Upper lobe of left lung (tissue), 6 donors: Measurements from ENCODE around the gene STARD8. TPM values are rescaled to one million over a fixed set of nuclear protein-coding genes. Genes with fewer than 3 reads are reported as not detected.
A peak's percentile ranks its signal among the peaks of the same experiment; 100 is the strongest.

Experiments used
- ATAC-seq, 2 donors: fragments of 200-7000 bp; cut with Tn5 transposase; one replicate each; pipeline ENCODE4 v1.9.1; 2022; ENCODE audit warnings: mild to moderate bottlenecking in 2 of 2, moderate library complexity in 2 of 2; ENCODE audit not compliant: low FRiP score in 2 of 2
- DNase-seq, 2 donors: peaks; one replicate each; pipeline ENCODE4 v3.0.0-alpha.2; 2019 to 2020
- H3K27ac ChIP-seq, 4 donors: fragments of 200-600 bp; sonication (generic); one replicate each; pipeline ENCODE4 v1.5.1; 2016 to 2019
- H3K27me3 ChIP-seq, 4 donors: fragments of 200-600 bp; sonication (generic); one replicate each; pipeline ENCODE4 v1.5.1; 2017 to 2019
- H3K36me3 ChIP-seq, 4 donors: fragments of 200-600 bp; sonication (generic); one replicate each; pipeline ENCODE4 v1.5.1; 2016 to 2019
- H3K4me1 ChIP-seq, 4 donors: fragments of 200-600 bp; sonication (generic); one replicate each; pipeline ENCODE4 v1.5.1; 2018 to 2019
- H3K4me3 ChIP-seq, 4 donors: fragments of 200-600 bp; sonication (generic); one replicate each; pipeline ENCODE4 v1.5.1; 2017 to 2019; ENCODE audit warnings: mild to moderate bottlenecking in 2 of 4, moderate library complexity in 1 of 4
- H3K9me3 ChIP-seq, 4 donors: fragments of 200-600 bp; sonication (generic); one replicate each; pipeline ENCODE4 v1.5.1; 2018 to 2019
- CTCF ChIP-seq, 6 experiments: fragments of 450-650 bp in 4 of 6; fragments of 200-600 bp in 2 of 6; sonication (generic) in 2 of 6; IDR thresholded peaks; one replicate each; pipeline ENCODE4 v1.5.1; 2016 to 2019; ENCODE audit warnings: antibody characterized with exemption in 6 of 6
- EP300 ChIP-seq, 4 donors: sonication (generic); formaldehyde crosslinking; IDR thresholded peaks; one replicate each; pipeline ENCODE4 v1.5.1; 2017; ENCODE audit warnings: antibody characterized with exemption in 4 of 4, control low read depth in 2 of 4
- POLR2A ChIP-seq, 4 donors: fragments of 450-650 bp; IDR thresholded peaks; one replicate each; pipeline ENCODE4 v1.5.1; 2016 to 2017; ENCODE audit warnings: antibody characterized with exemption in 4 of 4, mild to moderate bottlenecking in 2 of 4
- POLR2AphosphoS5 ChIP-seq, 2 donors: sonication (generic); formaldehyde crosslinking; IDR thresholded peaks; one replicate each; pipeline ENCODE4 v1.5.1; 2017; ENCODE audit warnings: antibody characterized with exemption in 2 of 2
- WGBS, 2 donors: methylation state at CpG; one replicate each; pipeline ENCODE4 v1.1.5; 2017 to 2018; 5-methylcytosine and 5-hydroxymethylcytosine counted together
- total RNA-seq, 6 donors: library from RNA; depleted of rRNA in 4 of 6; stranded (reverse); fragments of >200 nt in 4 of 6; gene quantifications; one replicate each; pipeline versions ENCODE4 v1.1.0 to v1.2.1, GENCODE V29; 2016 to 2021
- donor health status: DM: no; HTN: no; CAD: no; lungs with moderate emphysema.
- donor health status: DM: no; HTN: yes; CAD: no; lungs with severe emphysema.

The STARD8 gene
- total RNA-seq, 6 donors from 2014 or later: 13.9 to 43.1 (median 25.8) TPM

GRCh38 chrX:68691921-68692320 lies 44.5 kb downstream of the STARD8 start:
- ATAC-seq (no peak), DNase-seq (no peak)
- Histone ChIP-seq H3K27ac (peak overlapping the region in 3 of 4 donors; percentile 61 to 91 (median 86)), H3K36me3 (no peaks in the 10 kb centered on the region), H3K9me3 (no peaks in the 10 kb centered on the region), H3K27me3 (no peaks in the 10 kb centered on the region), H3K4me3 (no peak overlapping the region), H3K4me1 (peaks cover 0 to 19% (median 10%) of the 10 kb centered on the region in 4 donors)
- WGBS, 2 donors: 40 to 82% methylated on average over 1 to 2 of the region's 2 CpGs
- TF ChIP-seq POLR2AphosphoS5 (IDR thresholded peaks at IDR 0.05): peak in 1 of 2 donors; percentile 32
- TF ChIP-seq POLR2A (IDR thresholded peaks at IDR 0.05): no peak
- no peak for TF ChIP-seq EP300 (IDR thresholded peaks at IDR 0.05)
- TF ChIP-seq CTCF (IDR thresholded peaks at IDR 0.05): no peak

GRCh38 chrX:68692651-68693050 lies 45.2 kb downstream of the STARD8 start:
- no peaks in the 10 kb centered on the region for H3K9me3 ChIP-seq
- no peaks in the 10 kb centered on the region for H3K36me3 ChIP-seq
- DNase-seq: no peak
- ATAC-seq: no peak
- peak overlapping the region in 3 of 4 donors; percentile 61 to 91 (median 86) for H3K27ac ChIP-seq
- peaks cover 0 to 20% (median 6%) of the 10 kb centered on the region in 4 donors for H3K4me1 ChIP-seq
- peak overlapping the region in 2 of 4 donors; percentile 58 to 66 for H3K4me3 ChIP-seq
- no peaks in the 10 kb centered on the region for H3K27me3 ChIP-seq
- TF ChIP-seq EP300 (IDR thresholded peaks at IDR 0.05) (no peak), POLR2AphosphoS5 (IDR thresholded peaks at IDR 0.05) (no peak), POLR2A (IDR thresholded peaks at IDR 0.05) (no peak), CTCF (IDR thresholded peaks at IDR 0.05) (no peak)
- WGBS, 2 donors: 88 to 92% methylated on average over 1 of the region's 1 CpG

GRCh38 chrX:68693481-68694434 lies 46.3 kb downstream of the STARD8 start:
- WGBS, 2 donors: 14 to 40% methylated on average over 4 to 61 of the region's 81 CpGs

GRCh38 chrX:68694435-68695205 lies 47.2 kb downstream of the STARD8 start:
- TF ChIP-seq POLR2A (IDR thresholded peaks at IDR 0.05): peak in 1 of 4 donors; percentile 35
- TF ChIP-seq EP300 (IDR thresholded peaks at IDR 0.05): no peak
- peak in 1 of 2 donors; percentile 6 for TF ChIP-seq POLR2AphosphoS5 (IDR thresholded peaks at IDR 0.05)
- no peaks in the 10 kb centered on the region for H3K27me3 ChIP-seq
- no peaks in the 10 kb centered on the region for H3K9me3 ChIP-seq
- no peak for DNase-seq
- H3K36me3 ChIP-seq: no peaks in the 10 kb centered on the region
- 59 to 61% methylated on average over 6 to 17 of the region's 17 CpGs for WGBS, 2 donors
- ATAC-seq: peak in 1 of 2 donors; percentile 55
- H3K27ac ChIP-seq: peak overlapping the region; percentile 85 to 91 (median 88)
- peaks cover 0 to 38% (median 13%) of the 10 kb centered on the region in 4 donors for H3K4me1 ChIP-seq
- H3K4me3 ChIP-seq: peak overlapping the region; percentile 39 to 66 (median 56)

More at GRCh38 chrX:68693481-68694434, 46.3 kb downstream of the STARD8 start:
- Histone ChIP-seq H3K27ac (peak overlapping the region; percentile 85 to 91 (median 88)), H3K9me3 (no peaks in the 10 kb centered on the region), H3K36me3 (no peaks in the 10 kb centered on the region), H3K4me1 (peaks cover 0 to 31% (median 9%) of the 10 kb centered on the region in 4 donors), H3K4me3 (peak overlapping the region; percentile 39 to 66 (median 56)), H3K27me3 (no peaks in the 10 kb centered on the region)
- DNase-seq (peak; percentile 82 to 91), ATAC-seq (peak; percentile 70 to 94)
- TF ChIP-seq EP300 (IDR thresholded peaks at IDR 0.05) (no peak), POLR2A (IDR thresholded peaks at IDR 0.05) (peak in 3 of 4 donors; percentile 17 to 85 (median 38)), POLR2AphosphoS5 (IDR thresholded peaks at IDR 0.05) (peak; percentile 74 to 84)

GRCh38 chrX:68695206-68695845 lies 47.9 kb downstream of the STARD8 start:
- H3K36me3 ChIP-seq: no peaks in the 10 kb centered on the region
- WGBS, 2 donors: 59 to 60% methylated on average over 1 to 5 of the region's 5 CpGs
- peak overlapping the region in 3 of 4 donors; percentile 53 to 66 (median 58) for H3K4me3 ChIP-seq
- no peak for TF ChIP-seq POLR2AphosphoS5 (IDR thresholded peaks at IDR 0.05)
- TF ChIP-seq EP300 (IDR thresholded peaks at IDR 0.05): no peak
- no peak for TF ChIP-seq CTCF (IDR thresholded peaks at IDR 0.05)
- TF ChIP-seq POLR2A (IDR thresholded peaks at IDR 0.05): no peak
- ATAC-seq: no peak
- no peaks in the 10 kb centered on the region for H3K9me3 ChIP-seq
- H3K4me1 ChIP-seq: peaks cover 0 to 45% (median 17%) of the 10 kb centered on the region in 4 donors
- H3K27me3 ChIP-seq: no peaks in the 10 kb centered on the region
- no peak for DNase-seq
- peak overlapping the region; percentile 85 to 91 (median 88) for H3K27ac ChIP-seq
